Measurements from ENCODE around the gene RTN4RL2.

Gene RTN4RL2

DNA sequence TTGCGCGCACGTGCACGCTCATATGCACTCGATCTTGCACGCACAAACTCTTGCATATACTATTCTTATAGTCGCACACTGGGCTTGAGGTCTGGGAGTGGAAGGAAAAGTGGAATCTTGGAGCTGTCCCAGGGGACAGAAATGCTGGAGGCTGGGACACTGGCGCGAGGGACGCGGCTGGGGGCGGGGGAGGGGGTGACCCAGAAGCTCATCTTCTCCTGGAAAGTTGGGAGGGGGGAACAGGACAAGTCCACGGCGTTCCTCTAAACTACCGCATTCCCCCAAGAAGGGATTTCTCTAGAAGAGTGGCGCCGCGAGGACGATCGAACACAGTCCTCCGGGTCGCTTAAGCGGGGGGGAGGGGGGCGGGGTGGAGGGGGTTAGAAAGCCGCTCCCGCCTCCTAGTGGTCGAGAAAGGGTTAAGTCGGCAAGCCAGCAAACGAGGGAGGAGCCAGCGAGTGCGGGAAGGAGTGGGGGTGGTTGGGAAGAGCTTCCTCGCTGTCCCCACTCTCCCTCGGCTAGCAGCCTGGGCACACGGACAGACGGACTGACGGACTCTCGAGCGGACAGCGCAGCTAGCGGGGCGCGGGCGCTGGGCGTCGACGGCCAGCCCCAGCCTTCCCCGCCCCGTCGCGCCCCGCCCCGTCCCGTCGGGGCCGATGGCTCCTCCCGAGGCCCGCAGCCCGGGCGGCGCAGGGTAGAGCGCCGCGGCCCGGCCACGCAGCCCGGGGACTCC lies at the start of gene RTN4RL2:
RTN4RL2 (plus strand) TSS at position 507 of the 736 bp plus-strand sequence. CDS start 338 bp downstream, outside the sequence.
- no peaks in the 10 kb centered on the region for H3K9me3 ChIP-seq (replicated peaks in 1 of 11)
- peak within 1 kb of the TSS; percentile 88 to 99 (median 95) for H3K4me2 ChIP-seq
- peak within 1 kb of the TSS; percentile 64 to 81 (median 73) for H3K9ac ChIP-seq
- H3K36me3 ChIP-seq = peaks cover 0 to 7% (median 5%) of the 10 kb centered on the region in 11 experiments; a peak in 6 of 22 replicates
- H3K27ac ChIP-seq = peak within 1 kb of the TSS in 8 of 11 experiments; percentile 23 to 65 (median 50); a peak in 12 of 22 replicates
- peaks cover 36 to 53% (median 48%) of the 10 kb centered on the region in 11 experiments for H3K27me3 ChIP-seq
- peaks cover 0 to 41% (median 13%) of the 10 kb centered on the region in 11 experiments; a peak in 12 of 22 replicates for H4K20me1 ChIP-seq
- peaks cover 29 to 73% (median 63%) of the 10 kb centered on the region in 10 experiments for H3K4me1 ChIP-seq
- no peak for TF ChIP-seq Cebpa-rat (IDR thresholded peaks at IDR 0.05)
- H3K4me3 ChIP-seq = peak within 1 kb of the TSS; percentile 58 to 78 (median 71)

DNA sequence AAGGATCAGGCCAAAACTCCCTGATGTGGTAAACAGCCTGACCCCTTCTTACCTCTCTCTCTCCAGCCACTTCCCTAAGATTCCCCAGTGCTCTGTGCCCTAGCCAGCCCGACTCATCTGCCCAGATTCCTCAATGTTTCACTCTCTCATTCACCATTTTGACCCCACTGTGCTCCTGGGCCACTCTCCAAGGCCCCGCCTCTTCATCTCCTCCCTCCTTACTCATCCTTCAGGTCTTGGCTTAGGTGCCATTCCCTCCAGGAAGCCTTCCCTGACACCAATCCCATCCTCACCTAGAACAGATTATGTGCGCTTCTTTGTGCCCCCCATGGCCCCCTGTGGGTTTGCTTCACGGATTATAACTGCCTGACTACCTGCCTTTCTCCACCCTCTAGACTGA lies 46.6 kb upstream of the RTN4RL2 start:
- H3K9ac ChIP-seq = no peak overlapping the region
- TF ChIP-seq Cebpa-rat (IDR thresholded peaks at IDR 0.05) = no peak
- H3K27ac ChIP-seq = no peak overlapping the region
- peaks cover 7 to 41% (median 19%) of the 10 kb centered on the region in 11 experiments; a peak in 18 of 22 replicates for H3K9me3 ChIP-seq (replicated peaks in 1 of 11)
- no peak overlapping the region; a peak in 1 of 22 replicates for H3K4me2 ChIP-seq
- peaks cover 50 to 98% (median 85%) of the 10 kb centered on the region in 11 experiments; a peak in 21 of 22 replicates for H4K20me1 ChIP-seq
- peaks cover 99 to 100% (median 100%) of the 10 kb centered on the region in 11 experiments for H3K36me3 ChIP-seq
- H3K27me3 ChIP-seq = no peaks in the 10 kb centered on the region
- no peak overlapping the region for H3K4me3 ChIP-seq
- peaks cover 20 to 82% (median 31%) of the 10 kb centered on the region in 10 experiments for H3K4me1 ChIP-seq

DNA sequence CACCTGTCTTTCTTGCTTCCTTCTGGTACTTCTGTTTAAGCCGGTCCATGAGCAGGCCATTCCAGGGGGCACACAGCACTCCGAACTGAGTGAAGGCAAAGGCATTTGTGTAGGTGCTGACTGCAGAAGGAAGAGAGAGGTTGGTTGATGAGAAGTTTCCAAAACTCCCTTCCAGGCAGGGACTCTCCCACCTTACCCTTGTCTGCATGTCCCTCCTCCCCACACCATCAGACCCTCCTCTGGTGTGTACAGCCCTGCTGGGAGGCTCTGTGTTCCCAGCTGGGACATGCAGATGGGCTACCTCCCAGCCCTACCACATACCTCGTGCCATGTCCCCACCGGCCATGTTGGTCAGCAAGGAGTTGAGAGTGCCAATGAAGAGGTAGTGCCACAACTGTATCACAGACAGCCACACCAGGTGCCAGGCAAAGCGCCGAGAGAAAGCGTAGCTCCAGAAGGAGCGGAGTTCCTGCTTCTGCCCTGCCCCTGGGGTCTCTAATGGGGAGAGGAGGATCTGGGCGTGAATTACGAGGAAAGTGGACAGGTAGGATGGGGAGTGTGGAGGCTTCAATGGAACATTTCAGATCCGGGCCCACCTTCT lies 45.6 kb upstream of the RTN4RL2 start:
- peaks cover 7 to 41% (median 19%) of the 10 kb centered on the region in 11 experiments; a peak in 18 of 22 replicates for H3K9me3 ChIP-seq (replicated peaks in 1 of 11)
- H3K4me3 ChIP-seq = no peak overlapping the region
- H4K20me1 ChIP-seq = peaks cover 45 to 98% (median 85%) of the 10 kb centered on the region in 11 experiments; a peak in 21 of 22 replicates
- TF ChIP-seq Cebpa-rat (IDR thresholded peaks at IDR 0.05) = no peak
- H3K4me2 ChIP-seq = peak overlapping the region in 1 of 11 experiments; percentile 10; a peak in 1 of 22 replicates
- no peak overlapping the region for H3K9ac ChIP-seq
- peaks cover 99 to 100% (median 100%) of the 10 kb centered on the region in 11 experiments for H3K36me3 ChIP-seq
- H3K27ac ChIP-seq = no peak overlapping the region; a peak in 1 of 22 replicates
- no peaks in the 10 kb centered on the region for H3K27me3 ChIP-seq
- H3K4me1 ChIP-seq = peaks cover 10 to 80% (median 22%) of the 10 kb centered on the region in 10 experiments

DNA sequence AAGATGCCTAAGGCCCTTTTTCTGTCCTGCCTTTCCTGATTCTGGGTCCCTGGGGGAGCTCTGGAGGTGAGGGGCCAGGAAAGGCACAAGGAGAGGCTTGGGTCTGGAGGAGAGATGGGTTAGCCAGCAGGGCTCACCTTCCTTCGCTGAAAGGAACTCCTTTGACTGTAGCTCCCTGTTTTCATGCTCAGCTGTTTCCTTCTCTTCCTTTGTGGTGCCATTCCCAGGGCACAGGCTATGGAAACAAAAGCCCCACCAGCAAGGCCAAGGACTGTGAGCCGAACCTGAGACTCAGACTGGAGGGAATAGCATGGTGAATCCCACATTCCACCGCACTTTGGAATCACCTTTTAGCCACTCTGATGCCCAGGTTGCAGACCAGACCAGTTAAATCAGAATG lies 43.9 kb upstream of the RTN4RL2 start:
- peaks cover 41 to 100% (median 90%) of the 10 kb centered on the region in 11 experiments; a peak in 21 of 22 replicates for H4K20me1 ChIP-seq
- H3K27ac ChIP-seq = no peak overlapping the region
- H3K27me3 ChIP-seq = no peaks in the 10 kb centered on the region
- H3K4me3 ChIP-seq = no peak overlapping the region
- H3K36me3 ChIP-seq = peaks cover 99 to 100% (median 100%) of the 10 kb centered on the region in 11 experiments
- TF ChIP-seq Cebpa-rat (IDR thresholded peaks at IDR 0.05) = no peak
- H3K4me2 ChIP-seq = peak overlapping the region in 2 of 11 experiments; percentile 12 to 47; a peak in 2 of 22 replicates
- peaks cover 8 to 84% (median 26%) of the 10 kb centered on the region in 10 experiments; a peak in 15 of 20 replicates for H3K4me1 ChIP-seq
- peaks cover under 1 to 29% (median 8%) of the 10 kb centered on the region in 11 experiments; a peak in 18 of 22 replicates for H3K9me3 ChIP-seq (replicated peaks in 1 of 11)
- no peak overlapping the region for H3K9ac ChIP-seq

DNA sequence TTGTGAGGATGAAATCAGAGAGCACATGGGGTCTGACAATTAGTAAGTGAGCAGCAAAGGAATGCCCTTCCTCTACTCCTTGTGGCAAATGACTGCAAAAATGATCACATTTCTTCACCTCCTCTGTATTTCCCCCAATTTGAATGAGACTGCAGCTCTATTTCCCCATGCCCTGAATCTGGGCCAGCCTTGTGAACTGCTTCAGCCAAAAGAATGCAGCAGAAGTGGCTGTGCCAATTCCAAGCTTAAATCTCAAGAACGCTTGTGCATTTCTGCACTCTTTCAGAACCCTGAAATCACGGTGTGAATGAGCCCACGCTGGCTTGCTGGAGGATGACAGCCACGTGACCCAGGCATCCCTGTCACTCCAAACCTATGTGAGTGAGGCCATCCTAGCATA lies 43.3 kb upstream of the RTN4RL2 start:
- peaks cover 11 to 88% (median 31%) of the 10 kb centered on the region in 10 experiments; a peak in 19 of 20 replicates for H3K4me1 ChIP-seq
- H3K9me3 ChIP-seq (replicated peaks in 1 of 11) = peaks cover 0 to 27% (median 4%) of the 10 kb centered on the region in 11 experiments; a peak in 11 of 22 replicates
- H3K4me2 ChIP-seq = peak overlapping the region in 2 of 11 experiments; percentile 12 to 47; a peak in 3 of 22 replicates
- no peak overlapping the region for H3K27ac ChIP-seq
- H3K4me3 ChIP-seq = no peak overlapping the region
- no peak for TF ChIP-seq Cebpa-rat (IDR thresholded peaks at IDR 0.05)
- H3K27me3 ChIP-seq = no peaks in the 10 kb centered on the region
- peaks cover 100% of the 10 kb centered on the region in 11 experiments for H3K36me3 ChIP-seq
- H4K20me1 ChIP-seq = peaks cover 42 to 100% (median 95%) of the 10 kb centered on the region in 11 experiments; a peak in 21 of 22 replicates
- 0 out of 22 replicates have a peak overlapping the region, but pooled peaks of 2 of the 11 experiments have one; percentile 1 to 2 for H3K9ac ChIP-seq

DNA sequence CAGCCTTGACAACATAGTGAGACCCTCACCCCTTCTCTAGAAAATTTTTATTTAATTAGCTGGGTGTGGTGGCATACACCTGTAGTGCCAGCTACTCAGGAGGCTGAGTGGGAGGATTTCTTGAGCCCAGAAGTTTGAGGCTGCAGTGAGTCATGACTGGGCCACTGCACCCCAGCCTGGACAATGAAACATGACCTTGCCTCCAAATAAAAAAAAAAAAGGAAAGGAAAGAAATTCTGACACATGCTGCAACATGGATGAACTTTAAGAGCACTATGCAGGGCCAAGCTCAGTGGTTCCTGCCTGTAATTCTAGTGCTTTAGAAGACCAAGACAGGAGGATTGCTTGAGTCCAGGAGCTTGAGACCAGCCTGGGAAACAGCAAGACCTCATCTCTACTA lies 42.2 kb upstream of the RTN4RL2 start:
- H3K4me3 ChIP-seq = no peak overlapping the region
- H3K4me2 ChIP-seq = peak overlapping the region in 2 of 11 experiments; percentile 12 to 47; a peak in 1 of 22 replicates
- TF ChIP-seq Cebpa-rat (IDR thresholded peaks at IDR 0.05) = no peak
- peaks cover 21 to 91% (median 41%) of the 10 kb centered on the region in 10 experiments for H3K4me1 ChIP-seq
- H3K27ac ChIP-seq = no peak overlapping the region
- H3K36me3 ChIP-seq = peaks cover 100% of the 10 kb centered on the region in 11 experiments
- peaks cover 42 to 100% (median 95%) of the 10 kb centered on the region in 11 experiments; a peak in 21 of 22 replicates for H4K20me1 ChIP-seq
- H3K9me3 ChIP-seq (replicated peaks in 1 of 11) = peaks cover 0 to 18% (median 0%) of the 10 kb centered on the region in 11 experiments; a peak in 2 of 22 replicates
- no peaks in the 10 kb centered on the region for H3K27me3 ChIP-seq
- no peak overlapping the region for H3K9ac ChIP-seq

DNA sequence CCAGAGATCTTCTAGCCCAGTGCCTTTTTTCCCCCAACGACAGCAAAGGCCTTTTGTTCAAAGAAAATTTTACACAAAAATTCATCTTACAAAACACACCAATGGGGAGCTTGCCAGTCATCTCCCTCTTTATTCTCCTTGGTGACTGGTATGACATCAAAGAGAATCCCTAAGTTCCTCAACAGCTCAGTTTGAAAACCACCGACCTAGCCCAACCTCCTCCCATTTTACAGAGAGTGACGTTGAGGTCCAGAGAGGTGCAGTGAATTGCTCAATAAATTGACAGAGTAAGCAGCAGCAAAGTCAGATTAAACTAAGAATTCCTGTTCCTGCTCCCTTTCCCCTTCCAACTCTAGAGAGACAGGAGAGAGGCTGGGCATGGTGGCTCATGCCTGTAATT lies 41.2 kb upstream of the RTN4RL2 start:
- H3K4me2 ChIP-seq = peak overlapping the region in 3 of 11 experiments; percentile 41 to 89 (median 43); a peak in 4 of 22 replicates
- peaks cover 32 to 94% (median 51%) of the 10 kb centered on the region in 10 experiments for H3K4me1 ChIP-seq
- H4K20me1 ChIP-seq = peaks cover 42 to 100% (median 93%) of the 10 kb centered on the region in 11 experiments; a peak in 21 of 22 replicates
- no peak overlapping the region for H3K4me3 ChIP-seq
- H3K9ac ChIP-seq = no peak overlapping the region; a peak in 1 of 22 replicates
- peaks cover 0 to 10% (median 0%) of the 10 kb centered on the region in 11 experiments; a peak in 1 of 22 replicates for H3K9me3 ChIP-seq (replicated peaks in 1 of 11)
- H3K27me3 ChIP-seq = no peaks in the 10 kb centered on the region
- no peak for TF ChIP-seq Cebpa-rat (IDR thresholded peaks at IDR 0.05)
- peak overlapping the region in 1 of 11 experiments; percentile 18; a peak in 1 of 22 replicates for H3K27ac ChIP-seq
- H3K36me3 ChIP-seq = peaks cover 100% of the 10 kb centered on the region in 11 experiments

DNA sequence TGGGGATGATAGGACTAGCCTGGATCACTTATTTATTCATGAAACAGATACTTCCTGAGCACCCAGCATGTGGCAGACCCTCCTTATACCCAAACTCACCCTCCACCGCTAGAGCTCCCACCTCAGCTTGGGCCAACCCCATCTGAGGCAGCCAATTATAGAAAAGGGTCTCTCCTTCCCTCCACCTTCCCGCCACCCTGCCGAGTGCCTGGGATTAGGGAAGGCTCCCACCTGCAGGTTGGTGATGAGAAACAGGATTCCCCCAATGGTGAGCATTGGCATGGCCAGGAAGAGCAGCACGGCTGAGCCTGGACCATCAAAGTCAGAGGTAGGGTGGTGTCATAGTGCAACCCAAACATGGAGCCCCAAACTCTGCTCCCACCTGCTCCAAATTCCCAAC lies 39.3 kb upstream of the RTN4RL2 start:
- peaks cover 86 to 95% (median 93%) of the 10 kb centered on the region in 11 experiments for H3K36me3 ChIP-seq
- H3K4me2 ChIP-seq = peak overlapping the region in 9 of 11 experiments; percentile 24 to 99 (median 89); a peak in 12 of 22 replicates
- H3K4me3 ChIP-seq = no peak overlapping the region
- no peaks in the 10 kb centered on the region for H3K9me3 ChIP-seq (replicated peaks in 1 of 11)
- H3K27ac ChIP-seq = peak overlapping the region in 2 of 11 experiments; percentile 18 to 96; a peak in 3 of 22 replicates
- no peak for TF ChIP-seq Cebpa-rat (IDR thresholded peaks at IDR 0.05)
- no peak overlapping the region for H3K9ac ChIP-seq
- peaks cover 32 to 87% (median 85%) of the 10 kb centered on the region in 11 experiments; a peak in 21 of 22 replicates for H4K20me1 ChIP-seq
- H3K27me3 ChIP-seq = no peaks in the 10 kb centered on the region
- peaks cover 44 to 97% (median 66%) of the 10 kb centered on the region in 10 experiments for H3K4me1 ChIP-seq

Data from BLaER1 treated with 17β-estradiol and CSF1 and Interleukin-3, amounts not matched to agents 10 nM and 100 nM (cell line).